Measurements from ENCODE around the gene TP53BP2. TPM values are rescaled to one million over a fixed set of nuclear protein-coding genes. Genes with fewer than 3 reads are reported as not detected.

TP53BP2 gene
- total and polyA plus RNA-seq, 2 experiments from 2014 or later, result 36.8 to 93.5 TPM

- H3K27ac ChIP-seq, result peak overlapping the region; percentile 75
These were observed 68.8 kb downstream of the TP53BP2 start for GRCh38 chr1:223776826-223777454.

GRCh38 chr1:223776075-223776814 lies 69.5 kb downstream of the TP53BP2 start:
- H3K27ac ChIP-seq, result peak overlapping the region; percentile 75
- peaks cover 47% of the 10 kb centered on the region for H3K36me3 ChIP-seq

More at GRCh38 chr1:223776826-223777454, 68.8 kb downstream of the TP53BP2 start:
- H3K4me3 ChIP-seq, result no peak overlapping the region
- peaks cover 47% of the 10 kb centered on the region for H3K36me3 ChIP-seq
- peaks cover 27% of the 10 kb centered on the region for H3K4me1 ChIP-seq (ENCODE audit: low read depth)
- no peaks in the 10 kb centered on the region for H3K9me3 ChIP-seq (ENCODE audit: low read depth)
- TF ChIP-seq CTCF (IDR thresholded peaks at IDR 0.05; ENCODE audit: low read depth, low read length), result no peak
- no peaks in the 10 kb centered on the region for H3K27me3 ChIP-seq
- DNase-seq (ENCODE audit: low read depth in 1 of 2, low spot score in 1 of 2), result peak in 1 of 2 donors; percentile 18

DNA sequence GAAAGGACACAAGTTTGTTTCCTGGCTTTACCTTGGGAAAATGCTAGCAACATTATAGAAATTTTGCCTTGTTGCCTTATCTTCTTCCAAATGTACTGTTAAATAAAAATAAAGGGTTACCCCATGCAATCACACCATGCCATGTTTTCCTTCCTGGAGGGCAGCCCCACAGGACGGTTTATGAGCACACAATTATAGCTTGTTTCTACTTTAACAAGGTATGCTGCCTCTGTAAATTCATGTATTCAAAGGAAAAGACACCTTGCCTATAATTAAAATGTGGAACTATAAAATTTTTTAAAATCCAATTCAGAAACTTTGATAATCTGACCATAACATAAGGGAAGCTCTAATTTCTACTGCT lies 70.1 kb downstream of the TP53BP2 start:
- Histone ChIP-seq H3K9me3 (ENCODE audit: low read depth) (no peaks in the 10 kb centered on the region), H3K4me1 (ENCODE audit: low read depth) (peaks cover 32% of the 10 kb centered on the region), H3K36me3 (peaks cover 47% of the 10 kb centered on the region), H3K4me3 (no peak overlapping the region), H3K27me3 (no peaks in the 10 kb centered on the region), H3K27ac (no peak overlapping the region)
- TF ChIP-seq CTCF (IDR thresholded peaks at IDR 0.05; ENCODE audit: low read depth, low read length), result no peak
- no peak for DNase-seq (ENCODE audit: low read depth in 1 of 2, low spot score in 1 of 2)

More at GRCh38 chr1:223776075-223776814, 69.5 kb downstream of the TP53BP2 start:
- peak in 1 of 2 donors; percentile 74 for DNase-seq (ENCODE audit: low read depth in 1 of 2, low spot score in 1 of 2)
- TF ChIP-seq CTCF (IDR thresholded peaks at IDR 0.05; ENCODE audit: low read depth, low read length), result no peak
- H3K9me3 ChIP-seq (ENCODE audit: low read depth), result no peaks in the 10 kb centered on the region
- H3K4me3 ChIP-seq, result no peak overlapping the region
- peaks cover 34% of the 10 kb centered on the region for H3K4me1 ChIP-seq (ENCODE audit: low read depth)
- no peaks in the 10 kb centered on the region for H3K27me3 ChIP-seq

- no peak for DNase-seq (ENCODE audit: low read depth in 1 of 2, low spot score in 1 of 2)
- no peaks in the 10 kb centered on the region for H3K9me3 ChIP-seq (ENCODE audit: low read depth)
- H3K36me3 ChIP-seq, result peaks cover 41% of the 10 kb centered on the region
- H3K4me3 ChIP-seq, result no peak overlapping the region
- H3K27me3 ChIP-seq, result no peaks in the 10 kb centered on the region
- TF ChIP-seq CTCF (IDR thresholded peaks at IDR 0.05; ENCODE audit: low read depth, low read length), result no peak
- H3K4me1 ChIP-seq (ENCODE audit: low read depth), result peaks cover 32% of the 10 kb centered on the region
- peak overlapping the region; percentile 14 for H3K27ac ChIP-seq
These were observed 70.7 kb downstream of the TP53BP2 start for GRCh38 chr1:223775054-223775453.

- H3K36me3 ChIP-seq, result peaks cover 33% of the 10 kb centered on the region
These were observed 71.5 kb downstream of the TP53BP2 start for GRCh38 chr1:223774134-223774814.

More at GRCh38 chr1:223774134-223774814, 71.5 kb downstream of the TP53BP2 start:
- H3K27ac ChIP-seq, result peak overlapping the region; percentile 14
- H3K9me3 ChIP-seq (ENCODE audit: low read depth), result no peaks in the 10 kb centered on the region
- H3K4me3 ChIP-seq, result no peak overlapping the region
- no peak for TF ChIP-seq CTCF (IDR thresholded peaks at IDR 0.05; ENCODE audit: low read depth, low read length)
- H3K4me1 ChIP-seq (ENCODE audit: low read depth), result peaks cover 32% of the 10 kb centered on the region
- DNase-seq (ENCODE audit: low read depth in 1 of 2, low spot score in 1 of 2), result no peak
- H3K27me3 ChIP-seq, result no peaks in the 10 kb centered on the region

Measured in cardiac muscle cell (in vitro differentiated cells and primary cell).